Measurements from ENCODE around the gene MAP3K20.

- TF ChIP-seq CTCF (conservative IDR thresholded peaks at IDR 0.05; ENCODE audit: low read depth in 2 of 2): no peak
- TF ChIP-seq, protein P1, sequence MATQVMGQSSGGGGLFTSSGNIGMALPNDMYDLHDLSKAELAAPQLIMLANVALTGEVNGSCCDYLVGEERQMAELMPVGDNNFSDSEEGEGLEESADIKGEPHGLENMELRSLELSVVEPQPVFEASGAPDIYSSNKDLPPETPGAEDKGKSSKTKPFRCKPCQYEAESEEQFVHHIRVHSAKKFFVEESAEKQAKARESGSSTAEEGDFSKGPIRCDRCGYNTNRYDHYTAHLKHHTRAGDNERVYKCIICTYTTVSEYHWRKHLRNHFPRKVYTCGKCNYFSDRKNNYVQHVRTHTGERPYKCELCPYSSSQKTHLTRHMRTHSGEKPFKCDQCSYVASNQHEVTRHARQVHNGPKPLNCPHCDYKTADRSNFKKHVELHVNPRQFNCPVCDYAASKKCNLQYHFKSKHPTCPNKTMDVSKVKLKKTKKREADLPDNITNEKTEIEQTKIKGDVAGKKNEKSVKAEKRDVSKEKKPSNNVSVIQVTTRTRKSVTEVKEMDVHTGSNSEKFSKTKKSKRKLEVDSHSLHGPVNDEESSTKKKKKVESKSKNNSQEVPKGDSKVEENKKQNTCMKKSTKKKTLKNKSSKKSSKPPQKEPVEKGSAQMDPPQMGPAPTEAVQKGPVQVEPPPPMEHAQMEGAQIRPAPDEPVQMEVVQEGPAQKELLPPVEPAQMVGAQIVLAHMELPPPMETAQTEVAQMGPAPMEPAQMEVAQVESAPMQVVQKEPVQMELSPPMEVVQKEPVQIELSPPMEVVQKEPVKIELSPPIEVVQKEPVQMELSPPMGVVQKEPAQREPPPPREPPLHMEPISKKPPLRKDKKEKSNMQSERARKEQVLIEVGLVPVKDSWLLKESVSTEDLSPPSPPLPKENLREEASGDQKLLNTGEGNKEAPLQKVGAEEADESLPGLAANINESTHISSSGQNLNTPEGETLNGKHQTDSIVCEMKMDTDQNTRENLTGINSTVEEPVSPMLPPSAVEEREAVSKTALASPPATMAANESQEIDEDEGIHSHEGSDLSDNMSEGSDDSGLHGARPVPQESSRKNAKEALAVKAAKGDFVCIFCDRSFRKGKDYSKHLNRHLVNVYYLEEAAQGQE (IDR thresholded peaks at IDR 0.05; ENCODE audit: unreplicated experiment): no peak
- TF ChIP-seq POLR2AphosphoS5 (IDR thresholded peaks at IDR 0.05; ENCODE audit: low read depth): no peak
- TF ChIP-seq EZH2 (IDR thresholded peaks at IDR 0.05; ENCODE audit: low read depth, unreplicated experiment): no peak
- TF ChIP-seq EZH2phosphoT487 (IDR thresholded peaks at IDR 0.05; ENCODE audit: unreplicated experiment): no peak
- TF ChIP-seq, protein P2, sequence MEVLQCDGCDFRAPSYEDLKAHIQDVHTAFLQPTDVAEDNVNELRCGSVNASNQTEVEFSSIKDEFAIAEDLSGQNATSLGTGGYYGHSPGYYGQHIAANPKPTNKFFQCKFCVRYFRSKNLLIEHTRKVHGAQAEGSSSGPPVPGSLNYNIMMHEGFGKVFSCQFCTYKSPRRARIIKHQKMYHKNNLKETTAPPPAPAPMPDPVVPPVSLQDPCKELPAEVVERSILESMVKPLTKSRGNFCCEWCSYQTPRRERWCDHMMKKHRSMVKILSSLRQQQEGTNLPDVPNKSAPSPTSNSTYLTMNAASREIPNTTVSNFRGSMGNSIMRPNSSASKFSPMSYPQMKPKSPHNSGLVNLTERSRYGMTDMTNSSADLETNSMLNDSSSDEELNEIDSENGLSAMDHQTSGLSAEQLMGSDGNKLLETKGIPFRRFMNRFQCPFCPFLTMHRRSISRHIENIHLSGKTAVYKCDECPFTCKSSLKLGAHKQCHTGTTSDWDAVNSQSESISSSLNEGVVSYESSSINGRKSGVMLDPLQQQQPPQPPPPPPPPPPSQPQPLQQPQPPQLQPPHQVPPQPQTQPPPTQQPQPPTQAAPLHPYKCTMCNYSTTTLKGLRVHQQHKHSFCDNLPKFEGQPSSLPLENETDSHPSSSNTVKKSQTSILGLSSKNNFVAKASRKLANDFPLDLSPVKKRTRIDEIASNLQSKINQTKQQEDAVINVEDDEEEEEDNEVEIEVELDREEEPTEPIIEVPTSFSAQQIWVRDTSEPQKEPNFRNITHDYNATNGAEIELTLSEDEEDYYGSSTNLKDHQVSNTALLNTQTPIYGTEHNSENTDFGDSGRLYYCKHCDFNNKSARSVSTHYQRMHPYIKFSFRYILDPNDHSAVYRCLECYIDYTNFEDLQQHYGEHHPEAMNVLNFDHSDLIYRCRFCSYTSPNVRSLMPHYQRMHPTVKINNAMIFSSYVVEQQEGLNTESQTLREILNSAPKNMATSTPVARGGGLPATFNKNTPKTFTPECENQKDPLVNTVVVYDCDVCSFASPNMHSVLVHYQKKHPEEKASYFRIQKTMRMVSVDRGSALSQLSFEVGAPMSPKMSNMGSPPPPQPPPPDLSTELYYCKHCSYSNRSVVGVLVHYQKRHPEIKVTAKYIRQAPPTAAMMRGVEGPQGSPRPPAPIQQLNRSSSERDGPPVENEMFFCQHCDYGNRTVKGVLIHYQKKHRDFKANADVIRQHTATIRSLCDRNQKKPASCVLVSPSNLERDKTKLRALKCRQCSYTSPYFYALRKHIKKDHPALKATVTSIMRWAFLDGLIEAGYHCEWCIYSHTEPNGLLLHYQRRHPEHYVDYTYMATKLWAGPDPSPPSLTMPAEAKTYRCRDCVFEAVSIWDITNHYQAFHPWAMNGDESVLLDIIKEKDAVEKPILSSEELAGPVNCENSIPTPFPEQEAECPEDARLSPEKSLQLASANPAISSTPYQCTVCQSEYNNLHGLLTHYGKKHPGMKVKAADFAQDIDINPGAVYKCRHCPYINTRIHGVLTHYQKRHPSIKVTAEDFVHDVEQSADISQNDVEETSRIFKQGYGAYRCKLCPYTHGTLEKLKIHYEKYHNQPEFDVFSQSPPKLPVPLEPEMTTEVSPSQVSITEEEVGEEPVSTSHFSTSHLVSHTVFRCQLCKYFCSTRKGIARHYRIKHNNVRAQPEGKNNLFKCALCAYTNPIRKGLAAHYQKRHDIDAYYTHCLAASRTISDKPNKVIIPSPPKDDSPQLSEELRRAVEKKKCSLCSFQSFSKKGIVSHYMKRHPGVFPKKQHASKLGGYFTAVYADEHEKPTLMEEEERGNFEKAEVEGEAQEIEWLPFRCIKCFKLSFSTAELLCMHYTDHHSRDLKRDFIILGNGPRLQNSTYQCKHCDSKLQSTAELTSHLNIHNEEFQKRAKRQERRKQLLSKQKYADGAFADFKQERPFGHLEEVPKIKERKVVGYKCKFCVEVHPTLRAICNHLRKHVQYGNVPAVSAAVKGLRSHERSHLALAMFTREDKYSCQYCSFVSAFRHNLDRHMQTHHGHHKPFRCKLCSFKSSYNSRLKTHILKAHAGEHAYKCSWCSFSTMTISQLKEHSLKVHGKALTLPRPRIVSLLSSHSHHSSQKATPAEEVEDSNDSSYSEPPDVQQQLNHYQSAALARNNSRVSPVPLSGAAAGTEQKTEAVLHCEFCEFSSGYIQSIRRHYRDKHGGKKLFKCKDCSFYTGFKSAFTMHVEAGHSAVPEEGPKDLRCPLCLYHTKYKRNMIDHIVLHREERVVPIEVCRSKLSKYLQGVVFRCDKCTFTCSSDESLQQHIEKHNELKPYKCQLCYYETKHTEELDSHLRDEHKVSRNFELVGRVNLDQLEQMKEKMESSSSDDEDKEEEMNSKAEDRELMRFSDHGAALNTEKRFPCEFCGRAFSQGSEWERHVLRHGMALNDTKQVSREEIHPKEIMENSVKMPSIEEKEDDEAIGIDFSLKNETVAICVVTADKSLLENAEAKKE (CRISPR knock-in tag; IDR thresholded peaks at IDR 0.05): no peak
- no peak for TF ChIP-seq JUNB (IDR thresholded peaks at IDR 0.05; ENCODE audit: unreplicated experiment)
- TF ChIP-seq CREB1 (CRISPR knock-in tag; IDR thresholded peaks at IDR 0.05; ENCODE audit: low read depth): no peak
These were observed 138.6 kb downstream of the MAP3K20 start for GRCh38 chr2:173214213-173214612.
